Activated CD8-positive, alpha-beta memory T cell treated with anti-CD3 and anti-CD28 coated beads for 48 hours (primary cell): Measurements from ENCODE around the gene STYXL1.

Experiments
- DNase-seq, 3 experiments: peaks; one replicate each; pipeline ENCODE4 v3.0.0-alpha.2; 2020; ENCODE audit warnings: low read depth in 2 of 3, low spot score in 2 of 3

The STYXL1 gene

GRCh38 chr7:75981453-75982305, 66.1 kb downstream of the STYXL1 start:
- no peak for DNase-seq

- DNase-seq, result no peak
Measured at GRCh38 chr7:75981203-75981452, 66.7 kb downstream of the STYXL1 start.

- DNase-seq, result no peak
Measured at GRCh38 chr7:75980430-75981202, 67.2 kb downstream of the STYXL1 start.

- no peak for DNase-seq
Measured at GRCh38 chr7:75979759-75980429, 67.9 kb downstream of the STYXL1 start.

GRCh38 chr7:75977743-75978142, 70.1 kb downstream of the STYXL1 start:
- no peak for DNase-seq

- no peak for DNase-seq
Measured at GRCh38 chr7:75971961-75972763, 75.6 kb downstream of the STYXL1 start.

GRCh38 chr7:75971309-75971960, 76.4 kb downstream of the STYXL1 start:
- DNase-seq, result no peak

GRCh38 chr7:75969704-75970498, 77.9 kb downstream of the STYXL1 start:
- no peak for DNase-seq

- DNase-seq, result no peak
Measured at GRCh38 chr7:75969182-75969581, 78.6 kb downstream of the STYXL1 start.

- DNase-seq, result no peak
Measured at GRCh38 chr7:75968561-75969001, 79.2 kb downstream of the STYXL1 start.

- no peak for DNase-seq
Measured at GRCh38 chr7:75968012-75968411, 79.8 kb downstream of the STYXL1 start.

- no peak for DNase-seq
Measured at GRCh38 chr7:75967487-75967997, 80.3 kb downstream of the STYXL1 start.

GRCh38 chr7:75967055-75967454, 80.7 kb downstream of the STYXL1 start:
- no peak for DNase-seq

- no peak for DNase-seq
Measured at GRCh38 chr7:75966190-75966961, 81.4 kb downstream of the STYXL1 start.

- DNase-seq, result no peak
Measured at GRCh38 chr7:75965617-75966016, 82.2 kb downstream of the STYXL1 start.

GRCh38 chr7:75963381-75963995, 84.3 kb downstream of the STYXL1 start:
- DNase-seq, result no peak

GRCh38 chr7:75962607-75963380, 85.0 kb downstream of the STYXL1 start:
- no peak for DNase-seq

GRCh38 chr7:75961218-75961617, 86.6 kb downstream of the STYXL1 start:
- DNase-seq, result no peak
